GM12865 (cell line): ENCODE results near the gene RNASE7.

Experiments used
- DNase-seq: peaks from one replicate; pipeline ENCODE4 v3.0.0; 2010; ENCODE audit warnings: low read depth
- H3K4me3 ChIP-seq: 2 replicates; pipeline ENCODE4 v1.5.1; 2011; ENCODE audit warnings: mild to moderate bottlenecking, low read depth, low read length, control low read depth
- CTCF ChIP-seq: IDR thresholded peaks from 2 replicates; pipeline ENCODE4 v1.5.1; 2011; ENCODE audit warnings: low read length, control low read depth, low read depth, inconsistent platforms; ENCODE audit not compliant: insufficient read depth; ENCODE audit errors: missing control alignments

RNASE7 gene

GRCh38 chr14:21016413-21017190, 25.6 kb upstream of the RNASE7 start:
- DNase-seq, result no peak
- no peak for TF ChIP-seq CTCF
- no peak overlapping the region for H3K4me3 ChIP-seq

GRCh38 chr14:21017528-21018245, 24.5 kb upstream of the RNASE7 start:
- TF ChIP-seq CTCF, result no peak
- H3K4me3 ChIP-seq, result no peak overlapping the region
- DNase-seq, result no peak

- DNase-seq, result no peak
- H3K4me3 ChIP-seq, result no peak overlapping the region
- no peak for TF ChIP-seq CTCF
These were observed 23.9 kb upstream of the RNASE7 start for GRCh38 chr14:21018286-21018685.

GRCh38 chr14:21018781-21019180, 23.4 kb upstream of the RNASE7 start:
- no peak overlapping the region for H3K4me3 ChIP-seq
- TF ChIP-seq CTCF, result no peak
- no peak for DNase-seq

GRCh38 chr14:21019366-21019765, 22.8 kb upstream of the RNASE7 start:
- TF ChIP-seq CTCF, result no peak
- DNase-seq, result no peak
- no peak overlapping the region for H3K4me3 ChIP-seq

GRCh38 chr14:21020977-21021545, 21.1 kb upstream of the RNASE7 start:
- DNase-seq, result no peak

More at GRCh38 chr14:21020977-21021545, 21.1 kb upstream of the RNASE7 start:
- no peak overlapping the region for H3K4me3 ChIP-seq
- no peak for TF ChIP-seq CTCF
